Measurements from ENCODE around the gene ABHD14A. TPM values are rescaled to one million over a fixed set of nuclear protein-coding genes. Genes with fewer than 3 reads are reported as not detected.
"Not testable (repeated sequence)": the region's sequence is repeated elsewhere in the genome, so short reads cannot be mapped to it uniquely, and the experiment has no call there.

ABHD14A gene
- total and polyA plus RNA-seq, 2 donors (not counting 1 experiment from before 2014, with no cell fraction given): 5.1 to 10.2 TPM

DNA sequence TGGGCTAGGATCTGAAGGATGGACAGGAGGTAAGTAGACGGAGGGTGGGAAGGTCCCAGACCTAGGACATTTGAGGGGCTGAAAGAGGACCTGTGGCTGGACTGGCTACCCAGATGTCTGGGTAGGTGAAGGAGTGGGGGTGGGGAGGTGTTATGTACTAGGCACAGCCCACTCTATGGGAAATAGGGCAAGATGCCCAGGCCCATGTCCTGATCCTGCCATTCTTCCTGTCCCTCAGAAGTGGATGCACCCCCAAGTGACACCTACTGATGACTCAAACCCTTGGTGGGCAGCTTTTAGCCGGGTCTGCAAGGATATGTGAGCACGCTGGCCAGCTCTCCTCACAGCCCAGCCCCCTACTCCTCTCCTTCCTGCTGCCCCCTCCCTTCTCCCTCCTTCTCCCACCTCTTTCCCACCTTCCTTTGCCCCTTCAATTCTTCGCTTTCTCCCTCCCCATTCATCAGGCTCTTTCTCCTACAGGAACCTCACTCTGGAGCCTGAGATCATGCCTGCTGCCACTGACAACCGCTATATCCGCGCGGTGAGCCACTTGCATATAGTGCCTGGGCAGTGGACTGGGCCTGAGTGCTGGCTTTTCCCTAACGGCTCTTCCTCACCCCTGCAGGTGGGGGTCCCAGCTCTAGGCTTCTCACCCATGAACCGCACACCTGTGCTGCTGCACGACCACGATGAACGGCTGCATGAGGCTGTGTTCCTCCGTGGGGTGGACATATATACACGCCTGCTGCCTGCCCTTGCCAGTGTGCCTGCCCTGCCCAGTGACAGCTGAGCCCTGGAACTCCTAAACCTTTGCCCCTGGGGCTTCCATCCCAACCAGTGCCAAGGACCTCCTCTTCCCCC, 13.7 kb downstream of the ABHD14A start:
- no peak overlapping the region for H3K4me2 ChIP-seq (ENCODE audit: extremely low read depth, insufficient read depth, low read length)
- H4K20me1 ChIP-seq (ENCODE audit: control insufficient read depth, extremely low read depth, insufficient read depth, low read length): no peaks in the 10 kb centered on the region
- no peak overlapping the region for H2AFZ ChIP-seq (ENCODE audit: low read length)
- H3K4me3 ChIP-seq (replicated peaks in 1 of 4; ENCODE audit: control extremely low read depth in 1 of 4, insufficient read depth in 1 of 4, low read depth in 3 of 4, low read length in 4 of 4): no peak overlapping the region
- TF ChIP-seq EZH2 (IDR thresholded peaks at IDR 0.05; ENCODE audit: low read length, missing control alignments): no peak
- TF ChIP-seq, protein P1, sequence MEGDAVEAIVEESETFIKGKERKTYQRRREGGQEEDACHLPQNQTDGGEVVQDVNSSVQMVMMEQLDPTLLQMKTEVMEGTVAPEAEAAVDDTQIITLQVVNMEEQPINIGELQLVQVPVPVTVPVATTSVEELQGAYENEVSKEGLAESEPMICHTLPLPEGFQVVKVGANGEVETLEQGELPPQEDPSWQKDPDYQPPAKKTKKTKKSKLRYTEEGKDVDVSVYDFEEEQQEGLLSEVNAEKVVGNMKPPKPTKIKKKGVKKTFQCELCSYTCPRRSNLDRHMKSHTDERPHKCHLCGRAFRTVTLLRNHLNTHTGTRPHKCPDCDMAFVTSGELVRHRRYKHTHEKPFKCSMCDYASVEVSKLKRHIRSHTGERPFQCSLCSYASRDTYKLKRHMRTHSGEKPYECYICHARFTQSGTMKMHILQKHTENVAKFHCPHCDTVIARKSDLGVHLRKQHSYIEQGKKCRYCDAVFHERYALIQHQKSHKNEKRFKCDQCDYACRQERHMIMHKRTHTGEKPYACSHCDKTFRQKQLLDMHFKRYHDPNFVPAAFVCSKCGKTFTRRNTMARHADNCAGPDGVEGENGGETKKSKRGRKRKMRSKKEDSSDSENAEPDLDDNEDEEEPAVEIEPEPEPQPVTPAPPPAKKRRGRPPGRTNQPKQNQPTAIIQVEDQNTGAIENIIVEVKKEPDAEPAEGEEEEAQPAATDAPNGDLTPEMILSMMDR (conservative IDR thresholded peaks at IDR 0.05 in 1 of 2, IDR thresholded peaks at IDR 0.05 in 1 of 2; ENCODE audit: low read depth in 1 of 2, low read length in 2 of 2): no peak
- peaks cover 11% of the 10 kb centered on the region for H3K79me2 ChIP-seq (ENCODE audit: control insufficient read depth, insufficient read depth, low read length)
- H3K4me1 ChIP-seq (ENCODE audit: control insufficient read depth, extremely low read depth, insufficient read depth, low read length): peaks cover 10% of the 10 kb centered on the region
- H3K9ac ChIP-seq (ENCODE audit: insufficient read depth, low read length): no peak overlapping the region
- peaks cover 10% of the 10 kb centered on the region for H3K36me3 ChIP-seq (ENCODE audit: control insufficient read depth, insufficient read depth, low read length)
- no peak overlapping the region for H3K27ac ChIP-seq (ENCODE audit: insufficient read depth, low read length)
- DNase-seq (ENCODE audit: low read depth in 2 of 2): no peak
- H3K27me3 ChIP-seq (ENCODE audit: control insufficient read depth, insufficient read depth, low read length): no peaks in the 10 kb centered on the region
- no peaks in the 10 kb centered on the region for H3K9me3 ChIP-seq (ENCODE audit: control insufficient read depth, insufficient read depth, low read depth, low read length)

DNA sequence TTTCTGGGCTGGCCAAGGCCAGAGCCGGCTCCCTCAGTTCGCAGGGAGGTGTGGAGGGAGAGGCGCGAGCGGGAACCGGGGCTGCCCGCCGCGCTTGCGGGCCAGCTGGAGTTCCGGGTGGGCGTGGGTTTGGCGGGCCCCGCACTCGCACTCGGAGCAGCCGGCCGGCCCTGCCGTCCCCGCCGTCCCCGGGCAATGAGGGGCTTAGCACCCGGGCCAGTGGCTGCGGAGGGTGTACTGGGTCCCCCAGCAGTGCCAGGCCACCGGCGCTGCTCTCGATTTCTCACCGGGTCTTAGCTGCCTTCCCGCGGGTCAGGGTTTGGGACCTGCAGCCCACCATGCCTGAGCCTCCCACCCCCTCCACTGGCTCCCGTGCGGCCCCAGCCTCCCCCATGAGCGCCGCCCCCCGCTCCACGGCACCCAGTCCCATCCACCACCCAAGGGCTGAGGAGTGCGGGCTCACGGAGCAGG, 15.7 kb downstream of the ABHD14A start:
- H4K20me1 ChIP-seq (ENCODE audit: control insufficient read depth, extremely low read depth, insufficient read depth, low read length); H3K4me3 ChIP-seq (replicated peaks in 1 of 4; ENCODE audit: control extremely low read depth in 1 of 4, insufficient read depth in 1 of 4, low read depth in 3 of 4, low read length in 4 of 4); H3K9me3 ChIP-seq (ENCODE audit: control insufficient read depth, insufficient read depth, low read depth, low read length); H3K4me2 ChIP-seq (ENCODE audit: extremely low read depth, insufficient read depth, low read length); H3K27me3 ChIP-seq (ENCODE audit: control insufficient read depth, insufficient read depth, low read length); H2AFZ ChIP-seq (ENCODE audit: low read length); H3K9ac ChIP-seq (ENCODE audit: insufficient read depth, low read length); H3K27ac ChIP-seq (ENCODE audit: insufficient read depth, low read length); DNase-seq (ENCODE audit: low read depth in 2 of 2): not testable (repeated sequence)
- peaks cover 18% of the 10 kb centered on the region for H3K36me3 ChIP-seq (ENCODE audit: control insufficient read depth, insufficient read depth, low read length)
- H3K79me2 ChIP-seq (ENCODE audit: control insufficient read depth, insufficient read depth, low read length): peaks cover 27% of the 10 kb centered on the region
- peaks cover 16% of the 10 kb centered on the region for H3K4me1 ChIP-seq (ENCODE audit: control insufficient read depth, extremely low read depth, insufficient read depth, low read length)

DNA sequence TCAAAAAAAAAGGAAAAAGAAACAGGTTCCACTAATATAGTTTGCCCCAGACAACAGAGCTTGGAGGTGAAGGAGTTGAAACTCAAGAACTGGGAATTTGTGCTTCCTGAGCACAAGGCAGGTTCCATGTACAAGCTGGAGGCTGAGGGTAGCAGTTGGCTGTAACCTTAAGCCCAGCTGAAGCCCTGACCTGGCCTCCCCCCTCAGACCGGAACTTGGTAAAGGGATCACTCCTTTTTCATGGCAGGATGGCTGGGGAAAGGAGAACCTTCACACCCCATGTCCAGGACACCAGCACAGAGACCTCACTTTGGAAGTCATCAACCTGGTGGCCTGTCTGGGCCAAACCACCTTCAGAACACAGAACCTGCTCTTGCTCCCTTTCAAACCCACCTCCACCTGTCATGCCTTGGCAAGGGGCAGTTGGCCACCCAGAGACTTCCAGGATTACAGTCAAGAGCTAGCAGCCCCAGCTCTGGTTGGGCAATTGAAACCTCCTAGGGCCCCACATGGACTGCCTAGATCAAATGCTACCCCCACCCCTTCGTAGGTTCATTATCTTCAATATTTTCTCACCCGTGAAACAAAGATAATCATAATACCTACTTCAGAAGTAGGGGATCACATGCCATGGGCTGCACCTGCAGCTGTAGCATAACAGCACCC, 17.3 kb downstream of the ABHD14A start:
- no peak overlapping the region for H3K27ac ChIP-seq (ENCODE audit: insufficient read depth, low read length)
- TF ChIP-seq, protein P1 (conservative IDR thresholded peaks at IDR 0.05 in 1 of 2, IDR thresholded peaks at IDR 0.05 in 1 of 2; ENCODE audit: low read depth in 1 of 2, low read length in 2 of 2): no peak
- no peak for TF ChIP-seq EZH2 (IDR thresholded peaks at IDR 0.05; ENCODE audit: low read length, missing control alignments)
- no peaks in the 10 kb centered on the region for H3K9me3 ChIP-seq (ENCODE audit: control insufficient read depth, insufficient read depth, low read depth, low read length)
- no peaks in the 10 kb centered on the region for H3K27me3 ChIP-seq (ENCODE audit: control insufficient read depth, insufficient read depth, low read length)
- no peak for DNase-seq (ENCODE audit: low read depth in 2 of 2)
- H3K4me1 ChIP-seq (ENCODE audit: control insufficient read depth, extremely low read depth, insufficient read depth, low read length): peaks cover 16% of the 10 kb centered on the region
- no peaks in the 10 kb centered on the region for H4K20me1 ChIP-seq (ENCODE audit: control insufficient read depth, extremely low read depth, insufficient read depth, low read length)
- peaks cover 18% of the 10 kb centered on the region for H3K36me3 ChIP-seq (ENCODE audit: control insufficient read depth, insufficient read depth, low read length)
- H3K4me2 ChIP-seq (ENCODE audit: extremely low read depth, insufficient read depth, low read length): no peak overlapping the region
- H3K4me3 ChIP-seq (replicated peaks in 1 of 4; ENCODE audit: control extremely low read depth in 1 of 4, insufficient read depth in 1 of 4, low read depth in 3 of 4, low read length in 4 of 4): no peak overlapping the region
- H3K9ac ChIP-seq (ENCODE audit: insufficient read depth, low read length): no peak overlapping the region
- peaks cover 28% of the 10 kb centered on the region for H3K79me2 ChIP-seq (ENCODE audit: control insufficient read depth, insufficient read depth, low read length)
- no peak overlapping the region for H2AFZ ChIP-seq (ENCODE audit: low read length)

DNA sequence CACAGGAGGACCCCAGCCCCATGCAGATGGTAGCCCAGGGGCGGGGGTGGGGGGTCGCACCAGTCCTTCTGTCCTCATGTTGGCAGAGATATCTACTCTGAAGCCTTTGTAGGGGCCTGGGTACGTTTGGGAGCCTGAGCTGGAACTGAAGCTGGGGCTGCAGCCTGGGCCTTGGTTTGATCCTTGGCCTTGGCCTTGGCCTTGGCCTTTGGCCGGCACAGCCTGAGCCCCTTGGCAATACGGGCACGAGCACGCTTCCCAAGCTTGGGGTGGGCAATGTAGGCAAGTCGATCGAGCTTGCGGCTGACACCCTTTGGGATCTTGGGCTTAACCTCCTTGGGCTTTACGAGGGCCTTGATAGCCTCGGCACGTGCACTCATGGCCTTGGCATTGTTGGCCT, 18.8 kb downstream of the ABHD14A start:
- H3K4me1 ChIP-seq (ENCODE audit: control insufficient read depth, extremely low read depth, insufficient read depth, low read length): peaks cover 16% of the 10 kb centered on the region
- not testable (repeated sequence) for H3K9me3 ChIP-seq (ENCODE audit: control insufficient read depth, insufficient read depth, low read depth, low read length); DNase-seq (ENCODE audit: low read depth in 2 of 2); H3K9ac ChIP-seq (ENCODE audit: insufficient read depth, low read length); H3K27ac ChIP-seq (ENCODE audit: insufficient read depth, low read length); H4K20me1 ChIP-seq (ENCODE audit: control insufficient read depth, extremely low read depth, insufficient read depth, low read length); H2AFZ ChIP-seq (ENCODE audit: low read length); H3K4me3 ChIP-seq (replicated peaks in 1 of 4; ENCODE audit: control extremely low read depth in 1 of 4, insufficient read depth in 1 of 4, low read depth in 3 of 4, low read length in 4 of 4); H3K4me2 ChIP-seq (ENCODE audit: extremely low read depth, insufficient read depth, low read length); H3K27me3 ChIP-seq (ENCODE audit: control insufficient read depth, insufficient read depth, low read length)
- peaks cover 18% of the 10 kb centered on the region for H3K36me3 ChIP-seq (ENCODE audit: control insufficient read depth, insufficient read depth, low read length)
- H3K79me2 ChIP-seq (ENCODE audit: control insufficient read depth, insufficient read depth, low read length): peaks cover 28% of the 10 kb centered on the region

Measured in fibroblast of lung (primary cell).